Mesenteric fat pad (tissue), 1 donor: ENCODE measurements around the gene GBA2. TPM values are rescaled to one million over a fixed set of nuclear protein-coding genes. Genes with fewer than 3 reads are reported as not detected.

Experiments used
- DNase-seq: peaks from one replicate; pipeline ENCODE4 v3.0.0-alpha.2; 2020; ENCODE audit warnings: low spot score
- total RNA-seq: library from RNA; stranded (reverse); fragmentation: NEBNext Ultra II Directional; extraction: Animal tissue kit (Norgen Biotek cat#: 25700); gene quantifications from one replicate; pipeline ENCODE4 v1.2.1, GENCODE V29; 2021
- donor health status: DM: yes; HTN: yes; CAD: no.

The GBA2 gene
- total RNA-seq, 1 donor from 2014 or later: 54.5 TPM

DNA sequence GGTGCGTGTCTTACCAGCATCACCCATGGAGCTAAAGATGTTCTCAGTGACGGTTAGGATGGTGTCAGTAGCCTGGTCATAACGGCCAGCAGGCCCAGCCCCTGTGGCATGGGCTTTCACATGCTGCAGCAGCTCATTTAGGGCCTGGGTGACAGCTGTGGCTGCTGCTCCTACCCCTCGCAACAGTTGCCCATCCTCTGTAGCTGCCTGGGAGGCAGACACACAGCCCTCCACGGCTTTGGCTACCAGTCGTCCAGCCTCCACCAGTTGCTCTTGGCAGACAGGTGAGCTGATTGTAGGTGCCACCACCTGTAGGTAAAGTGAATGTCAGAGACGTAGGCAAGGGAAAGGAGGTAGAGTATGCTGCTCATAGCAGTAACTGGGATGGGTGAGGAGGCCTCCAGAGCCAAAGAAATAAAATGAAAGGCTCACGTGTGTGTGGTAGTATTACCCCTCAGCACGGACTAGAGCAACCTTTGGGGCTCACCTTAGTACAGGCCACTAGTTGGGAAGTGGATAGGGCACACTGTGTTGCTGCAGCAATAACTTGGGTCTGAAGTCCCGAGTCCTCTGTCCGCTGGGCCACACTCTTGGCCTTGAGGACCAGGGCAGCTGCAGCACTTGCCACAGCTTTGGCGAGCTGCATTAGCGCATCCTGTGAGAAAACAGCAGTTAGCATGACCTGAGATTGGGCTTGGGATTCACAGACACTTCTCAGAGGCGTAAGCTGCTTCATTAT, 31.7 kb downstream of the GBA2 start:
- peak; percentile 78 for DNase-seq

GRCh38 chr9:35716230-35716629, 32.8 kb downstream of the GBA2 start:
- DNase-seq: peak; percentile 64

DNA sequence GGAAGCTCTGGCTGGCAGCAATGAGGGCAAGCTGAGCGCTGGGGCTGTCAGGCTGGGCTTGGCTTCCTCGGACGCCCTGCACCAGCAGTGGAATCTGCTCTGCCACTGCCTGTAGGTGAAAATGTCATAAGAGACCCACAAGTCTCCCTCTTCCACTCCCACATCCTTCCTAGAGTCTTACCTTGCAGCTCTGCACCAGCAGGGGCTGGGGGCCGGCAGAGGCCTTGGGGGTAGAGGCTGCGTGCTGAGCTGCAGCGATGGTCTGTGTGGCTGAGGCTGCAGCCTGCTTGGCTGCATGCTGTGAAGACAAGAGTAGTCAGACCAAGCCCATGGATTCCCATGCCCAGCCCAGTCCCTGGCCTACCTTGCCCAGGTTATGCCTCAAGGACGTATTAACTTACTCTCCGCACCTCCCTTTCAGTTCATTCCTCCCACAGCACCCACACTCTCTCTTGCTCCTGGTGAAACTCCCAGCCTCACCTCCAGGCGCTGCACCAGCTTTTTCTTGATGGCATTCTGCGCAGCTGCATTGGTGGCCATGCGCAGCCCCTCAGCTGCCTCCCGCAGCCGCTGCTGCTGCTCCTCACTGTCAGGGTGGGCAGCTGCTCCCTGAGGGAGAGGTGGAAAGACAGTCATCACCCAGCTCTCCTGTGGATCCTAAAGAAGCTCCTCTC, 34.3 kb downstream of the GBA2 start:
- DNase-seq: peak; percentile 81

- DNase-seq: peak; percentile 68
Observed at GRCh38 chr9:35714123-35714522, 34.9 kb downstream of the GBA2 start.

DNA sequence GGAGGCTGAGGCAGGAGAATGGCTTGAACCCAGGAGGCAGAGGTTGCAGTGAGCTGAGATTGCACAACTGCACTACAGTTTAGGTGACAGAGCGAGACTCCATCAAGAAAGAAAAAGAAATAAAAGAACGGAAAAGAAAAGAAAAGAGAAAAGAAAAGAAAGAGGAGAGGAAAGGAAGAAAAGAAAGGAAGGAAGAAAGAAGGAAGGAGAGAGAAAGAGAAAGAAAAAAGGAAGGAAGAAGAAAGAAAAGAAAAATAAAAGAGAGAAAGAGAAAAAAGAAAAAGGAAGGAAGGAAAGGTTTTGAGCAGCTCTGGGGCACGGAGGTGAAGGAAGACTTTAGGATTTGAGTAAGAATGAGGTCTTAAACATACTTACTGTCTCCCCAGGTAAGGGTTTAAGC, 35.5 kb downstream of the GBA2 start:
- no peak for DNase-seq

DNA sequence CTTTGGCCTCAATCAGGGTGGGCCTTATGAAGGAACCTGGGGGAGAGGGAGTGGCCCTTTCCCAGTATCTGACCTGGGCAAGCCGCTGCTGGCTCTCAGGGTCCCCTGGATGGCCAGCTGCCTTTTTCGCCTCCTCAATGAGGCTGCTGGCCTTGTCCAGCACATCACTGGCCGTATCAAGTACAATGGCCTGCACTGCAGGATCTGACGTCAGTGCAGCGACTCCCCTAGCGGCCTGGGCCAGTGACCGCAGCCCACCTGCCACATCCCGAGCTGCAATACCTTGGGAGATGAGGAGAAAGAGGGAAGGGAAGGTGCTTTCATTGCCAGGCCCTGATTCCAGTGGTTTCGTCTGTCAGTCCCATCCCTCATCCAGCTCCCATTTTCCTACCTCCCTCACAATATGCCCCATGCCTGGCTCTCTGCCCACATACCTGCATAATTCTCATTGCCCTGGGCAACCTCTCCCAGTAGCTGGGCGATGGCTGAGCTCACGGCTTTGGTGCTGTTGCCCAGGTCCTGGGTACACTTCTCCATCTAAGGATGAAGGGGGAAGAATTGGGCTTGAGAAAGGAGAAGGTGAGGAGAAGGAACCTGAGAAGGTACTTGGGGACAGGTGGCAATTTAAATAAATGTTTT, 36.1 kb downstream of the GBA2 start:
- peak; percentile 62 for DNase-seq

DNA sequence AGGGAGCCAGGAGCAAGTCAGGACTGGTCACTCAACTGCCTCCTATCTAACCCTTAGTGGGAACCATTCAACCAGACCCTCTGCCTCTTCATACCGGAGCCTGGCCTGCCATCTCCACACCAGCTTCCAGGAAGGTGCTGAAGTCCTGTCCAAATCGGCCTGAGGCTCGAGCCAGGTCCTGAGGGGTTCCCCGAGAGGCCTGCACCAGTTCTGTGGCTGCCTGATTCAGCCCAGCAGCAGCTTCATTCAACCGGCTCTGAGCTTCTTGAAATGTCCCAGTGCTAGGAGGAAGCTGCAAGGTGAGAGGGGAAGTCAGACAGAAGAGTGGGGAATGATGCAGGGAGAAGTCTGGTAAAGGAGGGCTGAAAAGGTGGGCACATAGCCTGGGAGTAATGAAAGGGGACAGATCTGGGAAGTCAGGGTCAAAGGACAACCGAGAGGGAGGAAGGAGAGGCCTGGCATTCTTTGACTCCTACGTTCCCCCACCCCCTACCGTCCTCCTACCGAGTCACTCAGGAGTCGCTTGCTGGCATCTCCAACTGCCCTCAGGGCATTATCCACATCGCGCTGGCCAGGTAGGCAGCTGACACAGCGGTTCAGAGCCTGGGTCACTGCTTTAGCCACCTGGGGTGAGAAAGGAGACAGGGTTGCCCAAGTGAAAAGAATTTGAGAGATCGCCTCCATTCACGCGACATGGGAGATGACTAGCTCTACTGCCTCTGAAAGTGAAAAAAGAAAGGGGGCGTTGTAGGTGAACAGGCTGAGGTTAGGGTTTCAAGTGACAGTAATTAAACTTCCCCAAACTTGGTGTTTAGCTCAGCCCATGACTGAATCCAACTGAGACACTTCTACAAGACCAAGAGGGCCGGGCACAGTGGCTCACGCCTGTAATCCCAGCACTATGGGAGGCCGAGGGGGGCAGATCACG, 37.3 kb downstream of the GBA2 start:
- DNase-seq: peak; percentile 85

- peak; percentile 65 for DNase-seq
Observed at GRCh38 chr9:35710818-35711500, 38.1 kb downstream of the GBA2 start.

GRCh38 chr9:35708146-35708545, 40.9 kb downstream of the GBA2 start:
- no peak for DNase-seq

- no peak for DNase-seq
Observed at GRCh38 chr9:35706951-35707350, 42.1 kb downstream of the GBA2 start.

- DNase-seq: no peak
Observed at GRCh38 chr9:35705836-35706430, 43.1 kb downstream of the GBA2 start.

DNA sequence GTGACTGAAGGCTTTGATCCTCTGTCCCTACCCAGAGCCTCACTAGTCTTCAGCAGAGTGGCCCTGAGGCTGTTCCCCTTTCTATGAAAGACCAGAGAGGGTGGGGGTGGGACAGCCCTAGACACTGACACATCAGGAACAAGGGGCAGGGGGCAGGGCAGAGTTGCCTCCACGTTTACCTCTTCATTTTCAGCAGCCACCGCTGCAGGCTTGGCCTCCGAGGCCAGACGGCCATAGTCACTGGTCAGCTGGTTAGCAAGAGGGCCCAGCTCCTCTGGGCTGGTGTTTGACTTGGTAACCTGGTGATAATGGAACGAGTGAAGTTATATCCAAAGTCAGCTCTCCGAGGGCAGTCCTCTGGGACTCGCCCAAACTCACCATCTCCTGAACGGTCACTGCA, 43.7 kb downstream of the GBA2 start:
- DNase-seq: no peak

- no peak for DNase-seq
Observed at GRCh38 chr9:35703906-35704672, 44.9 kb downstream of the GBA2 start.

- DNase-seq: no peak
Observed at GRCh38 chr9:35702696-35703095, 46.3 kb downstream of the GBA2 start.

GRCh38 chr9:35700942-35701341, 48.1 kb downstream of the GBA2 start:
- DNase-seq: no peak

DNA sequence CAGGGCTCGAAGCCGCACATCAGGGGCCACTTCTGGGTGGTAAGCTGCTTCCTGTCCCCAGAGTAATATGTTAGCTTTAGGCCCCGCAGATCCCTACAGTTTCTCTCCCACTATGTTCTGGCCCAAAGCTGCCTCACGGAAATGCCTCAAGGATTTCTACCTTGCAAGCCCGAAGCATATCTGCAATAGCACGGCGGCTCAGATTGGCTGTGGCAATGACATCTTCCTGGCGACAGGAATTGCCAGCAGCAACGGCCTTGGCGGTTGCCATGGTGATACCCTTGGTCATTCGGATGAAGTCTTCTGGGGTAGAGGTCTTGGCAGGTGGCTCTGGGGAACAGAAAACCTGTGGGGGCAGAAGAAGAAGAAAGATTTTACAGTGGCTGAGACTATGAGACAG, 49.0 kb downstream of the GBA2 start:
- DNase-seq: no peak

DNA sequence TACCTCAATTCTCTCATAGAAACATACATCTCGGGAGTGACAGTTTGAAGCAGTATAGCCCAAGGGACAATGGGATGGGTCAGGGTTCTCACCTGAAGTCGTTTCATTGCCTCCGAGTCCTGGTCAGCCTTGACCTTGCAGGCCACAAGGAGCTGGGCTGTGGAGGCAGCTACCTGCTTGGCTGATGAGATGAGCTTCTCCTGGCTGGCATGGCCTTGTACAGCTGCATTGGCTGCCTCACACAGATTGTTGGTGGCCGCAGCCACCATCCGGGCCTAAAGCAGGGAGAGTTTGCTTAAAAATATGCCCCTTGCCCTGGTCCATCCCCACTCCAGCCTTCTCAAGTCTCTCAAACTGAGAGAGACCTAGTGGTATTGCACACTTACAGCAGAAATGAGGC, 50.8 kb downstream of the GBA2 start:
- no peak for DNase-seq

- no peak for DNase-seq
Observed at GRCh38 chr9:35697486-35697885, 51.5 kb downstream of the GBA2 start.

- DNase-seq: no peak
Observed at GRCh38 chr9:35696520-35697215, 52.4 kb downstream of the GBA2 start.
